HepG2 (cell line): ENCODE measurements around the gene TCF3. TPM values are rescaled to one million over a fixed set of nuclear protein-coding genes. Genes with fewer than 3 reads are reported as not detected.

Source experiments
- ATAC-seq: fragments of 200-7000 bp; cut with Tn5 transposase; 3 replicates; pipeline ENCODE4 v1.9.1; 2020; ENCODE audit warnings: mild to moderate bottlenecking, moderate library complexity
- BruUV-seq: library from RNA; stranded (reverse); fragments of 400-500 nt; replicated peaks from 2 replicates; lab custom pipeline; 2021; lab: Mats Ljungman, UMichigan
- CTCF ChIA-PET: fragments of 300-600 bp; formaldehyde crosslinking; extraction: SDS; loops from one replicate; lab custom pipeline; 2021; ENCODE audit warnings: low total read pairs, inconsistent platforms, low intra/inter-chr PET ratio; lab: Yijun Ruan, JAX
- POLR2A ChIA-PET: fragments of 350-600 bp; sonication (Branson Sonifier 250); formaldehyde crosslinking; loops from one replicate; lab custom pipeline; 2020; ENCODE audit warnings: antibody characterized with exemption, inconsistent platforms; lab: Yijun Ruan, JAX
- DNase-seq: peaks from one replicate; pipeline ENCODE4 v3.0.0-alpha.2; 2015; ENCODE audit warnings: low spot score
- FAIRE-seq: peaks from 3 replicates; lab custom pipeline; 2011; peaks lifted over from hg19 to GRCh38; lab: Jason Lieb, UNC
- H2AFZ ChIP-seq: one replicate; pipeline ENCODE4 v1.6.1; 2011; ENCODE audit warnings: low read length, inconsistent platforms
- H3K27ac ChIP-seq: fragments of 300-600 bp; 3 replicates; pipeline ENCODE4 v1.8.0; 2011; ENCODE audit warnings: mixed run types, mild to moderate bottlenecking, mixed read lengths, low read length, inconsistent platforms; ENCODE audit not compliant: insufficient read depth; ENCODE audit errors: extremely low read length
- H3K27me3 ChIP-seq, 2 experiments: fragments of 200-600 bp in 1 of 2; 2 replicates in 1 of 2; 3 replicates in 1 of 2; pipeline versions ENCODE4 v1.6.0 to v1.8.0; 2011; ENCODE audit warnings: low read length in 2 of 2, mild to moderate bottlenecking in 2 of 2, moderate library complexity in 2 of 2, inconsistent platforms in 1 of 2; ENCODE audit not compliant: insufficient read depth in 2 of 2, control insufficient read depth in 1 of 2
- H3K36me3 ChIP-seq, 2 experiments: fragments of 200-600 bp in 1 of 2; replicated peaks in 1 of 2; 2 replicates in 1 of 2; 3 replicates in 1 of 2; pipeline versions ENCODE4 v1.5.1 to v1.8.0; 2011; ENCODE audit warnings: low read length in 2 of 2, inconsistent platforms in 1 of 2; ENCODE audit not compliant: insufficient read depth in 2 of 2, control insufficient read depth in 1 of 2
- H3K4me1 ChIP-seq: 2 replicates; pipeline ENCODE4 v1.5.1; 2012; ENCODE audit warnings: low read length, inconsistent platforms; ENCODE audit not compliant: insufficient read depth
- H3K4me2 ChIP-seq: 2 replicates; pipeline ENCODE4 v1.6.0; 2011; ENCODE audit warnings: low read depth, low read length, inconsistent platforms
- H3K4me3 ChIP-seq, 3 experiments: fragments of 200-600 bp in 1 of 3; sonication (generic), shearing (Covaris generic) in 1 of 3; replicated peaks in 1 of 3; 2 replicates each; pipeline ENCODE4 v1.5.1; 2011 to 2016; ENCODE audit warnings: low read length in 3 of 3, inconsistent platforms in 2 of 3, low read depth in 2 of 3, mild to moderate bottlenecking in 2 of 3, control low read depth in 1 of 3, mixed read lengths in 1 of 3; ENCODE audit not compliant: insufficient read depth in 1 of 3
- H3K79me2 ChIP-seq: one replicate; pipeline ENCODE4 v1.6.1; 2011; ENCODE audit warnings: low read length, inconsistent platforms; ENCODE audit not compliant: insufficient read depth
- H3K9ac ChIP-seq: 2 replicates; pipeline ENCODE4 v1.6.0; 2011; ENCODE audit warnings: mild to moderate bottlenecking, low read depth, low read length, inconsistent platforms; ENCODE audit not compliant: insufficient read depth
- H3K9me3 ChIP-seq: 2 replicates; pipeline ENCODE4 v1.5.1; 2012; ENCODE audit warnings: mild to moderate bottlenecking, low read length
- H4K20me1 ChIP-seq: 2 replicates; pipeline ENCODE4 v1.6.0; 2011; ENCODE audit warnings: inconsistent platforms, mild to moderate bottlenecking, low read length, moderate library complexity; ENCODE audit not compliant: insufficient read depth
- ARNT2 ChIP-seq: sonication (generic); formaldehyde crosslinking; IDR thresholded peaks from 2 replicates; pipeline ENCODE4 v1.8.0; 2022; ENCODE audit warnings: mild to moderate bottlenecking, low read depth, missing genetic modification reagents, moderate library complexity
- ETV5 ChIP-seq: IDR thresholded peaks from 2 replicates; pipeline ENCODE4 v1.6.1; 2018; ENCODE audit warnings: missing biosample characterization, missing genetic modification reagents, inconsistent platforms, borderline replicate concordance
- FOSL2 ChIP-seq: sonication (generic); formaldehyde crosslinking; IDR thresholded peaks from 2 replicates; pipeline ENCODE4 v1.4.0; 2020; ENCODE audit warnings: missing genetic modification reagents
- MYC ChIP-seq: sonication (generic); formaldehyde crosslinking; IDR thresholded peaks from 2 replicates; pipeline ENCODE4 v1.9.0; 2021; ENCODE audit warnings: missing genetic modification reagents, borderline replicate concordance
- SSRP1 ChIP-seq: IDR thresholded peaks from 2 replicates; pipeline ENCODE4 v1.6.1; 2016; ENCODE audit warnings: control low read depth
- THYN1 ChIP-seq: sonication (generic); formaldehyde crosslinking; IDR thresholded peaks from 2 replicates; pipeline ENCODE4 v1.8.1; 2023; ENCODE audit warnings: low read depth, mild to moderate bottlenecking, moderate library complexity, missing genetic modification reagents, borderline replicate concordance
- ZNF501 ChIP-seq: sonication (generic); formaldehyde crosslinking; IDR thresholded peaks from 2 replicates; pipeline ENCODE4 v1.5.1; 2020; ENCODE audit warnings: mild to moderate bottlenecking, moderate library complexity, missing genetic modification reagents
- ZNF713 ChIP-seq: sonication (generic); formaldehyde crosslinking; IDR thresholded peaks from 2 replicates; pipeline ENCODE4 v1.4.0; 2020; ENCODE audit warnings: mild to moderate bottlenecking, missing genetic modification reagents
- WGBS: methylation state at CpG from one replicate; pipeline ENCODE4 v1.1.6; 2017; ENCODE audit warnings: low lambda C conversion rate; 5-methylcytosine and 5-hydroxymethylcytosine counted together
- in situ Hi-C: cut with HindIII; loops from 2 replicates; pipeline ENCODE4 v1.10.0; 2017; ENCODE audit warnings: low pct_unique_long_range_greater_than_20kb; ENCODE audit not compliant: extremely low pct_ligation_motif_present
- intact Hi-C: fragments of 100-400 bp; cut with micrococcal nuclease; formaldehyde crosslinking; loops from one replicate; pipeline ENCODE4 v1.10.0; 2022; ENCODE audit not compliant: unreplicated experiment
- polyA plus RNA-seq, 8 experiments: library from polyadenylated mRNA; depleted of rRNA in 3 of 8; stranded (reverse) in 7 of 8; unstranded in 1 of 8; fragments of >200 nt; fragmentation: Illumina TruSeq in 4 of 8; extraction: Trizol in 4 of 8; gene quantifications; 2 replicates each; pipeline versions ENCODE4 v1.2.1 to v1.2.3, GENCODE V29; 2011 to 2016; ENCODE audit warnings: low read depth in 4 of 8, missing spikeins in 1 of 8, mixed read lengths in 1 of 8; ENCODE audit not compliant: insufficient read depth in 1 of 8
- total RNA-seq, 5 experiments: library from RNA; depleted of rRNA; stranded (reverse); fragments of >200 nt; fragmentation: Illumina TruSeq; extraction: Trizol; gene quantifications; 2 replicates each; pipeline ENCODE4 v1.2.3, GENCODE V29; 2016; ENCODE audit warnings: low read depth in 1 of 5
- TF ChIP-seq, protein P1 (sequence below): sonication (generic); formaldehyde crosslinking; IDR thresholded peaks from 2 replicates; pipeline ENCODE4 v1.4.0; 2020; ENCODE audit warnings: missing genetic modification reagents
- TF ChIP-seq, protein P2 (sequence below): sonication (generic); formaldehyde crosslinking; IDR thresholded peaks from 2 replicates; pipeline ENCODE4 v1.4.0; 2020; ENCODE audit warnings: missing genetic modification reagents
- TF ChIP-seq, protein P3 (sequence below): sonication (generic); formaldehyde crosslinking; IDR thresholded peaks from 2 replicates; pipeline ENCODE4 v1.4.0; 2020; ENCODE audit warnings: missing genetic modification reagents, borderline replicate concordance
- TF ChIP-seq, protein P4 (sequence below): IDR thresholded peaks from 2 replicates; pipeline ENCODE4 v1.6.1; 2012; ENCODE audit warnings: inconsistent platforms

Gene TCF3
- total and polyA plus RNA-seq, 2 of the 13 experiments (the other 11 are each of a cell fraction or from before 2014, with no cell fraction given) = 51.4 to 53.2 TPM

DNA sequence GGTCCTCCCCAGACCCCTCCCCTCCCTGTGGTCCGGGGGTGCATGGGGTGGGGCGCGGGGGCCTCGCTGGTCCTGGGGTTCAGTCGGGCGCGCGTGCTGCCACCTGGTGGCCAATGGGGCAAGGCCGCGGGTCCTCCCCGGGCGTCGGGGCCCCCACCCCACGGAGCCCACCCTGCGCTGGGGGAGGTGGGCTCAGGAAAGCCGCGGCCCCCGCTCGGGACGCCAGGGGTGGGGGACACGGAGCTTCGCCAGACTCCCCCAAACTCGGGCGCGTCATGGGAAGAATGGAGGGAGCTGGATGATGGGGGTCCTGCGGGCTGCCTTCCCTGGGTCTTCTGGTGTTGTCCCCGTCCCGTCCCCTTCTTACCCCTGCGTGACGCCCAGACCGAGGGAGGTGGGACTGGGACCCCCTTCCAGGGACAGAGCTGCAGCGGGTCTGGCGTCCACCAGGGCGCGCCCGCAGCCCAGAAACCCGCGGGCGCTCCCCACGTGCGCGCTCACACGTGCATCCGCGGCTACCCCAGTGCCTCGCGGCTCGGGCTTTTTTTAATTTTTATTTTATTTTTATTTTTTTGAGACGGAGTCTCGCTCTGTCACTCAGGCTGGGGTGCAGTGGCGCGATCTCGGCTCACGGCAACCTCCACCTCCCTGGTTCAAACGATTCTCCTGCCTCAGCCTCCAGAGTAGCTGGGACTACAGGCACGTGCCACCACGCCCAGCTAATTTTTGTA is 19.8 kb upstream of the TCF3 start:
- H3K4me3 ChIP-seq = peak overlapping the region in 2 of 3 experiments; percentile 16 to 66; a peak in 2 of 6 replicates
- WGBS = 9% methylated on average over 26 of the region's 57 CpGs
- H3K4me2 ChIP-seq = peak overlapping the region; percentile 69
- no peaks in the 10 kb centered on the region for H3K79me2 ChIP-seq
- no peak for FAIRE-seq
- no TSS peak for BruUV-seq
- in situ Hi-C loops (loop anchor here (5.0 kb wide), 2 partner anchors 95 to 125 kb away; no protein-coding TSS in a partner anchor), intact Hi-C loops (no loop called here)
- H2AFZ ChIP-seq = no peak overlapping the region
- no peak overlapping the region for H3K27ac ChIP-seq
- no peaks in the 10 kb centered on the region for H3K36me3 ChIP-seq
- no peak overlapping the region for H3K9ac ChIP-seq
- no peaks in the 10 kb centered on the region for H3K9me3 ChIP-seq
- no peaks in the 10 kb centered on the region for H4K20me1 ChIP-seq
- DNase-seq = no peak
- POLR2A ChIA-PET = interaction anchor here (1.8 kb wide), 1 partner anchor 67 kb away, joined by 5 read pairs; the partner anchor contains the start of gene UQCR11
- CTCF ChIA-PET = interaction anchor here (1.1 to 2.7 kb wide), 2 partner anchors 95 to 125 kb away, joined by 3 to 38 read pairs; no protein-coding TSS in a partner anchor
- H3K27me3 ChIP-seq = peaks cover 13 to 60% of the 10 kb centered on the region in 2 experiments
- ATAC-seq = peak; percentile 33
- no peaks in the 10 kb centered on the region; the same call in 1 of the 2 replicates for H3K4me1 ChIP-seq
- TF ChIP-seq ZNF713 (CRISPR knock-in tag) = no peak
- TF ChIP-seq ZNF501 (CRISPR knock-in tag) = peak; percentile 48; the same call in 1 of the 2 replicates
- 0 out of 2 replicates have a peak, but pooled peaks have one; percentile 24 for TF ChIP-seq ARNT2 (CRISPR knock-in tag)
- TF ChIP-seq ETV5 = no peak
- no peak for TF ChIP-seq SSRP1
- TF ChIP-seq THYN1 (CRISPR knock-in tag) = no peak
- TF ChIP-seq, protein P1, sequence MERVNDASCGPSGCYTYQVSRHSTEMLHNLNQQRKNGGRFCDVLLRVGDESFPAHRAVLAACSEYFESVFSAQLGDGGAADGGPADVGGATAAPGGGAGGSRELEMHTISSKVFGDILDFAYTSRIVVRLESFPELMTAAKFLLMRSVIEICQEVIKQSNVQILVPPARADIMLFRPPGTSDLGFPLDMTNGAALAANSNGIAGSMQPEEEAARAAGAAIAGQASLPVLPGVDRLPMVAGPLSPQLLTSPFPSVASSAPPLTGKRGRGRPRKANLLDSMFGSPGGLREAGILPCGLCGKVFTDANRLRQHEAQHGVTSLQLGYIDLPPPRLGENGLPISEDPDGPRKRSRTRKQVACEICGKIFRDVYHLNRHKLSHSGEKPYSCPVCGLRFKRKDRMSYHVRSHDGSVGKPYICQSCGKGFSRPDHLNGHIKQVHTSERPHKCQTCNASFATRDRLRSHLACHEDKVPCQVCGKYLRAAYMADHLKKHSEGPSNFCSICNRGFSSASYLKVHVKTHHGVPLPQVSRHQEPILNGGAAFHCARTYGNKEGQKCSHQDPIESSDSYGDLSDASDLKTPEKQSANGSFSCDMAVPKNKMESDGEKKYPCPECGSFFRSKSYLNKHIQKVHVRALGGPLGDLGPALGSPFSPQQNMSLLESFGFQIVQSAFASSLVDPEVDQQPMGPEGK (CRISPR knock-in tag) = peak; percentile 89
- TF ChIP-seq, protein P2, sequence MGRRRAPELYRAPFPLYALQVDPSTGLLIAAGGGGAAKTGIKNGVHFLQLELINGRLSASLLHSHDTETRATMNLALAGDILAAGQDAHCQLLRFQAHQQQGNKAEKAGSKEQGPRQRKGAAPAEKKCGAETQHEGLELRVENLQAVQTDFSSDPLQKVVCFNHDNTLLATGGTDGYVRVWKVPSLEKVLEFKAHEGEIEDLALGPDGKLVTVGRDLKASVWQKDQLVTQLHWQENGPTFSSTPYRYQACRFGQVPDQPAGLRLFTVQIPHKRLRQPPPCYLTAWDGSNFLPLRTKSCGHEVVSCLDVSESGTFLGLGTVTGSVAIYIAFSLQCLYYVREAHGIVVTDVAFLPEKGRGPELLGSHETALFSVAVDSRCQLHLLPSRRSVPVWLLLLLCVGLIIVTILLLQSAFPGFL = no peak
- peak; percentile 88 for TF ChIP-seq MYC (CRISPR knock-in tag)
- TF ChIP-seq, protein P3, sequence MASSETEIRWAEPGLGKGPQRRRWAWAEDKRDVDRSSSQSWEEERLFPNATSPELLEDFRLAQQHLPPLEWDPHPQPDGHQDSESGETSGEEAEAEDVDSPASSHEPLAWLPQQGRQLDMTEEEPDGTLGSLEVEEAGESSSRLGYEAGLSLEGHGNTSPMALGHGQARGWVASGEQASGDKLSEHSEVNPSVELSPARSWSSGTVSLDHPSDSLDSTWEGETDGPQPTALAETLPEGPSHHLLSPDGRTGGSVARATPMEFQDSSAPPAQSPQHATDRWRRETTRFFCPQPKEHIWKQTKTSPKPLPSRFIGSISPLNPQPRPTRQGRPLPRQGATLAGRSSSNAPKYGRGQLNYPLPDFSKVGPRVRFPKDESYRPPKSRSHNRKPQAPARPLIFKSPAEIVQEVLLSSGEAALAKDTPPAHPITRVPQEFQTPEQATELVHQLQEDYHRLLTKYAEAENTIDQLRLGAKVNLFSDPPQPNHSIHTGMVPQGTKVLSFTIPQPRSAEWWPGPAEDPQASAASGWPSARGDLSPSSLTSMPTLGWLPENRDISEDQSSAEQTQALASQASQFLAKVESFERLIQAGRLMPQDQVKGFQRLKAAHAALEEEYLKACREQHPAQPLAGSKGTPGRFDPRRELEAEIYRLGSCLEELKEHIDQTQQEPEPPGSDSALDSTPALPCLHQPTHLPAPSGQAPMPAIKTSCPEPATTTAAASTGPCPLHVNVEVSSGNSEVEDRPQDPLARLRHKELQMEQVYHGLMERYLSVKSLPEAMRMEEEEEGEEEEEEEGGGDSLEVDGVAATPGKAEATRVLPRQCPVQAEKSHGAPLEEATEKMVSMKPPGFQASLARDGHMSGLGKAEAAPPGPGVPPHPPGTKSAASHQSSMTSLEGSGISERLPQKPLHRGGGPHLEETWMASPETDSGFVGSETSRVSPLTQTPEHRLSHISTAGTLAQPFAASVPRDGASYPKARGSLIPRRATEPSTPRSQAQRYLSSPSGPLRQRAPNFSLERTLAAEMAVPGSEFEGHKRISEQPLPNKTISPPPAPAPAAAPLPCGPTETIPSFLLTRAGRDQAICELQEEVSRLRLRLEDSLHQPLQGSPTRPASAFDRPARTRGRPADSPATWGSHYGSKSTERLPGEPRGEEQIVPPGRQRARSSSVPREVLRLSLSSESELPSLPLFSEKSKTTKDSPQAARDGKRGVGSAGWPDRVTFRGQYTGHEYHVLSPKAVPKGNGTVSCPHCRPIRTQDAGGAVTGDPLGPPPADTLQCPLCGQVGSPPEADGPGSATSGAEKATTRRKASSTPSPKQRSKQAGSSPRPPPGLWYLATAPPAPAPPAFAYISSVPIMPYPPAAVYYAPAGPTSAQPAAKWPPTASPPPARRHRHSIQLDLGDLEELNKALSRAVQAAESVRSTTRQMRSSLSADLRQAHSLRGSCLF (CRISPR knock-in tag) = no peak
- TF ChIP-seq, protein P4, sequence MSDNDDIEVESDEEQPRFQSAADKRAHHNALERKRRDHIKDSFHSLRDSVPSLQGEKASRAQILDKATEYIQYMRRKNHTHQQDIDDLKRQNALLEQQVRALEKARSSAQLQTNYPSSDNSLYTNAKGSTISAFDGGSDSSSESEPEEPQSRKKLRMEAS = peak; percentile 84
- TF ChIP-seq FOSL2 (CRISPR knock-in tag) = 0 out of 2 replicates have a peak, but pooled peaks have one; percentile 7
